Hepatocyte (in vitro differentiated cells): Measurements from ENCODE around the gene UXS1.

Source experiments
- CTCF ChIP-seq: fragments of 200-600 bp; sonication (generic); IDR thresholded peaks from 2 replicates; pipeline ENCODE4 v1.5.1; 2016; ENCODE audit warnings: antibody characterized with exemption, mild to moderate bottlenecking; ENCODE audit not compliant: poor library complexity
- EZH2phosphoT487 ChIP-seq: fragments of 200-600 bp; sonication (generic); IDR thresholded peaks from one replicate; pipeline ENCODE4 v1.6.1; 2018; ENCODE audit warnings: antibody characterized with exemption, mild to moderate bottlenecking, low read depth, moderate library complexity; ENCODE audit not compliant: unreplicated experiment, severe bottlenecking

- TF ChIP-seq CTCF (no peak), EZH2phosphoT487 (no peak)
Measured at GRCh38 chr2:106161341-106161740, 32.8 kb downstream of the UXS1 start.
